HG03469 (cell line): ENCODE measurements around the gene WASHC4.
"Not testable (repeated sequence)": the region's sequence is repeated elsewhere in the genome, so short reads cannot be mapped to it uniquely, and the experiment has no call there.

ENCODE experiments used
- ATAC-seq: cut with Tn5 transposase; IDR thresholded peaks from one replicate; pipeline ENCODE4 v1.9.1; 2021; ENCODE audit warnings: mild to moderate bottlenecking, moderate library complexity, moderate number of reproducible peaks; ENCODE audit not compliant: unreplicated experiment

Gene WASHC4

GRCh38 chr12:105164068-105164467, 56.5 kb downstream of the WASHC4 start:
- ATAC-seq = no peak

- no peak for ATAC-seq
Observed at GRCh38 chr12:105166736-105167135, 59.2 kb downstream of the WASHC4 start.

GRCh38 chr12:105167346-105167745, 59.8 kb downstream of the WASHC4 start:
- no peak for ATAC-seq

DNA sequence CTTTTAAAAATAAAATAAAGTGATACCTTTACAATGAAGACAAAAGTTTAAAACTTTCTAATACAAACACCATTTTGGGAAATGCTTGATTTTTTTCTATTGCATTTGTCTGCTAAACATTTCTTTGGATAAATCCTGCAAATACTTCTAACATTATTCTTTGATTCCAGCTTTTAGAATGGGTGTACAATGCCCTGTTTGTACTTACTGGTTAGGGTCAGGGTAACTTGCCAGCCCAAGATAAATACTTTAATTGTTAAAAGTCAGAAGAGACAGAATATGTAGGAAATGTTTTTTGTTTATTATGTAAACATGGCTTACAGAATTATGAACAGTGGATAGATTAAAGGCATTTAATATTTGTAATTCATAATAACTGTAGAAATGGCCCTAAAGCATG, 60.5 kb downstream of the WASHC4 start:
- no peak for ATAC-seq

GRCh38 chr12:105170139-105170538, 62.6 kb downstream of the WASHC4 start:
- ATAC-seq = no peak

GRCh38 chr12:105171691-105172436, 64.3 kb downstream of the WASHC4 start:
- no peak for ATAC-seq

- no peak for ATAC-seq
Observed at GRCh38 chr12:105175397-105175990, 68.0 kb downstream of the WASHC4 start.

GRCh38 chr12:105177208-105177607, 69.7 kb downstream of the WASHC4 start:
- ATAC-seq = no peak

- not testable (repeated sequence) for ATAC-seq
Observed at GRCh38 chr12:105179114-105179513, 71.6 kb downstream of the WASHC4 start.

DNA sequence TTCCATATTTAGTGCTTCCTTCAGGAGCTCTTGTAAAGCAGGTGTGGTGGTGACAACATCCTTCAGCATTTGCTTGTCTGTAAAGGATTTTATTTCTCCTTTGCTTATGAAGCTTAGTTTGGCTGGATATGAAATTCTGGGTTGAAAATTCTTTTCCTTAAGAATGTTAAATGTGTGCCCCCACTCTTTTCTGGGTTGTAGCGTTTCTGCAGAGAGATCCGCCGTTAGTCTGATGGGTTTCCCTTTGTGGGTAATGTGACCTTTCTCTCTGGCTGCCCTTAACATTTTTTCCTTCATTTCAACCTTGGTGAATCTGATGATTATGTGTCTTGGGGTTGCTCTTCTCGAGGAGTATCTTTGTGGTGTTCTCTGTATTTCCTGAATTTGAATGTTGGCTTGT, 75.9 kb downstream of the WASHC4 start:
- not testable (repeated sequence) for ATAC-seq

- not testable (repeated sequence) for ATAC-seq
Observed at GRCh38 chr12:105183976-105184375, 76.4 kb downstream of the WASHC4 start.

GRCh38 chr12:105189293-105189692, 81.8 kb downstream of the WASHC4 start:
- no peak for ATAC-seq

DNA sequence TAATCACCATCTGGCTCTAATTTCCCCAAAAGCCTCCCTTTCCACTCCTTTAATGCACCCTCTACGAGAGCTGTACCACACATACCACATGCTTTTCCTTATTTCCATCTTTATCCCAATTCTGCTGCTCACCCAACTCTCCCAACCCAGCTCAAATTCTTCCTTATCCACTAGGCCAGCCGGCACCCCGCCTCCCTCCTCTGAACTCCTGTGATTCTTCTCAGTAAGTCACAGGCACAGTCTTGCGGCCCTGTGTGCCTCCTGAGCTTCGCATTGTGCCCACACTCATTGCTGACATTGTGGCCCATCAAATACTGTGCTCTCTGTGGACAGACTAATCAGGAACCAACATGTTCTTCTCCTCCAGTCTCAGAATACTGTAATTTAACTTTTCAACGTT, 83.0 kb downstream of the WASHC4 start:
- ATAC-seq = no peak

DNA sequence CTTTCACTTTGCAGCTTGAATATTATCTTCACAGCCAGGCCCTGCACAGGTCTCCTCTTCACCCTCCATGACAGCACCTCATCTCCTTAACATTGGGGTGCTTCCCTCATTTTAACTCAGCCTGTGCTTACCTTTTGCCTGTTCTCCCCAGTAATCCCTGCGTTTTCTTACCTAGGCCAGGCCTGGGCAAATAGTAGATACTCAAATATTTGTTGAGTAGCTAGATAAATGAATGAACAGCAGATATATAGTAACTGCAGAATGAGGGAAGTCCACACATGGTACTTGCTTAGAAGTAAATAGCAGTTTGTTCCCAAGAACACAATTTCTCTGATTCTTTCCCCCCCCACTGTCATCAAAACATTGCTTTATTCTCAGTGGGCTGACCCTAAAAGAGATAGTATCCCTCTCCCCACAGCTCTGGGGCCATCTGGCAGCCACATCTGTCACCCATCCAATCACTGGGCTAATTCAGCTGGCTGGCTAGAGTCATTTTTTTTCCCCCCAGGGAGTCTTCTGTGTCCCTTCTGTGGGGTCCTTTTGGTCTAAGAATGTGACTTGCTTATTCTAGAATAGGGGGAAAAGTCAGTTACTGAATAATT, 85.2 kb downstream of the WASHC4 start:
- ATAC-seq = no peak

DNA sequence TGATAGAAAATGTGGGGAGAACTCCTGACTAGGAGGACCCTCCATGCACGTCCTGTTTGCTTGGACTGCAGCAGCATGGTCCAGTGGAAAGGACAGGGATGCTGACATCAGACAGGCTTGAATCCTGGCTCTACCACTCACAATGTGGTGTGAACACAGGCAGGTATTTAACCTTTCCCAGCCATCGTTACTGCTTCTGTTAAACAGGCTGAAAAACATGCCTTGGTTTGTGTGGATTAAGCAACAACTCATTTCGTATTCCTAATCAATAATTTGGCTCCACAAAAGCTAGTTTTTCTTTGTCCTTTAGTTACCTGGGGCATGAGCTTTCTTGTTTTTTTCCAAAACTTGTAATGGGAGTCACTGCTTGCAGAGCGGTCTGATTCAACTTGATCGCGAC, 87.4 kb downstream of the WASHC4 start:
- ATAC-seq = no peak

DNA sequence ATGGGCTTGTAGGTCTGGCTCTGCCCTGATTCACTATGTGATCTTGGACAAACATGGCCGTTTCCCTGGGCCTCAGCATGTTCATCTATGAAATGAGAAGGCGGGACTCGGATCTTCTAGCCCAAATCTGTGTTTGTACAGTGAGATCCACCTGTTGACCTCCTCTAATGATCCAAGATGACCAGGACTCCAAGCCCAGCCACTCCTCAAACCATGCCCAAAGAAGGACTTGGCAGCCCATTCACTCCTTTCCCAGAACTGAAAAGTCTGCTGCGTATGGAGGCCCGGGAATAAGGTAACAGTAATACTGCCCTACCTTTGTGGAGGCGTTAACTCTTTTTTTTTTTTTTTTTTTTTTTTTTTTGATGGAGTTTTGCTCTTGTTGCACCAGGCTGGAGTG, 88.6 kb downstream of the WASHC4 start:
- ATAC-seq = no peak

DNA sequence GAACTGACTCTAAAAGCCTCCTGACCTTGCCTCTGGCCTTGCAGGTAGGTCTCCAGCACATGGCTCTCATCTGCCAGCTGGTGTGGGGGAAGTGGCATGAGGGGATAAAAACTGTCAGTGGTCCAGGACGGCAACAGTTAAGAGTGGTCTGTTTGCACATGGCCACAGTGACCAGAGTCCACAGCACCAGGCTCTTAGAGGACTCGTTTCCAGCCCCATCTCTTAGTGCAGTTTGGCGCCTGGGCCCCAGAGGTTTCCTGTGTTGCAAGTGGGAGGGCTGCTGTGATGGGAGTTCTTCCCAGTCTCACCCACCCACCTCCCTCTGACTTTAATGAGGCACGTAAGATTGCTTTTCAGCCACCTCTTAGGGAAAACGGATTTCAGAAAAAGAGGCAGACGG, 91.4 kb downstream of the WASHC4 start:
- ATAC-seq = no peak

DNA sequence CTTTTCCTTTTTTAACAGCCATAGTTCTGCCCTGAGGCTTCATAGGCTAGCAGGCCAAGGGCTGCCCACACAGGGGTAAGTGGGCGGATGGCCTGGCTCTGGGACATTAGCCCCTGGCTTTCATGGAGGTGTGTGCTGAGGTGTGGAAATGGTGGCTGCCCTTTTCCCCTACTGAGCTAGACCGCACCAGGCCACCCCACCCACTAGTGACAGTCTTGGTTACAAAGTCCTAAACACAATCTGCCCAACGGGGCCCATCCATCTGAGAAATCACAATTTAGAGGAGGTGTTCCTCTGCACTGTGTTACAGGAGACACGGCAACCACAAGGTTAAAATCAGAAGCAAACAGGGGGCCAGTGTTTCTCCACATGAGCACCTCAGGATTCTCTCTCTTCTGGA, 92.9 kb downstream of the WASHC4 start:
- no peak for ATAC-seq

GRCh38 chr12:105201299-105201698, 93.8 kb downstream of the WASHC4 start:
- no peak for ATAC-seq

GRCh38 chr12:105202202-105202601, 94.7 kb downstream of the WASHC4 start:
- no peak for ATAC-seq

GRCh38 chr12:105204127-105204526, 96.6 kb downstream of the WASHC4 start:
- no peak for ATAC-seq

GRCh38 chr12:105204916-105205315, 97.4 kb downstream of the WASHC4 start:
- ATAC-seq = no peak
